Heart left ventricle (tissue), 13 donors: ENCODE data around the gene PEX7.

Source experiments
- CTCF ChIP-seq, 12 donors: fragments of 200-600 bp; sonication (generic) in 4 of 12; IDR thresholded peaks; one replicate each; pipeline versions ENCODE4 v1.5.0 to v1.8.0; 2018 to 2022; ENCODE audit warnings: antibody characterized with exemption in 12 of 12, mild to moderate bottlenecking in 5 of 12
- POLR2A ChIP-seq, 2 donors: fragments of 450-650 bp; IDR thresholded peaks; one replicate each; pipeline ENCODE4 v1.6.1; 2017; ENCODE audit warnings: antibody characterized with exemption in 2 of 2, mild to moderate bottlenecking in 2 of 2, moderate library complexity in 2 of 2
- donor health status: ischemic (EF 13 %, LVEDD 7.1; RV severe dilation, severe dysfunction).
- donor health status: DM: no; HTN: yes; CAD: no.
- donor health status: DM: no; HTN: no; CAD: no.
- donor health status: ischemic (EF 25% LVEDD 6.9; RV normal size, moderate dysfunction).
- donor health status: ischemic (EF 25% LVEDD 5.7; RV mildly dilated, moderate dysfunction).
- donor health status: ischemic (EF 35%, LVEDD 5.7; RV mildly dilated, moderate dysfunction).
- donor health status: nonischemic (EF 11% LVEDD 7.7; RV severe dilation, severe dysfunction).
- donor health status: DM: yes; HTN: yes; CAD: no.
- donor health status: PGD.
- donor health status: ischemic (EF 29% LVEDD 5.4; RV normal size, mild dysfunction).
- donor health status: nonischemic (EF 23%, LVEDD 6.1; RV moderate dilation, normal function).

- TF ChIP-seq CTCF (IDR thresholded peaks at IDR 0.05) (no peak), POLR2A (IDR thresholded peaks at IDR 0.05) (no peak)
Observed at GRCh38 chr6:136922685-136923006, 100.3 kb downstream of the PEX7 start.
